GM18502 (cell line): ENCODE measurements around the gene ASB13.
"Not testable (repeated sequence)": the region's sequence is repeated elsewhere in the genome, so short reads cannot be mapped to it uniquely, and the experiment has no call there.

Experiments used
- ATAC-seq: cut with Tn5 transposase; IDR thresholded peaks from one replicate; pipeline ENCODE4 v1.9.1; 2021; ENCODE audit warnings: mild to moderate bottlenecking; ENCODE audit not compliant: unreplicated experiment, poor library complexity

ASB13 gene

GRCh38 chr10:5593347-5593746 is 73.0 kb downstream of the ASB13 start:
- ATAC-seq, result not testable (repeated sequence)

DNA sequence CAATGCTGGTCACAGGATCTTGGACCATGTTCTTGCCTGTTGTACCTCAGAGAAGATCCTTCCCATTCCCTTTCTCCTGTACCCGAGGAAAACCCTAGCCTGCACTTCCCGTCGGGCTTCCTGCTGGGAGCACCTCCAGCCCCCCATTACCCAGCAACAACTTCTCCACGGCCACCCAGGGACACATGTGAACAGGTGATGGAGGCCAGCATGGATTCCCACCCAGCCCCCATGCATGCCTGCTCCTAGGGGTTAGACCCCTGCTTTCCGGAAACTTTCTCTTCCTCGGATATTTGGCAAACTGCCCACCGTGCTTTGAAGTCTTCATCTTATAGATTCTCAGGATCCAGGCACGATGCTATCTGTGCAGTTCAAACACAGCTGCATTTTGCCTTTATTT is 74.3 kb downstream of the ASB13 start:
- no peak for ATAC-seq

- ATAC-seq, result no peak
These were observed 75.0 kb downstream of the ASB13 start for GRCh38 chr10:5591336-5591824.

- ATAC-seq, result no peak
These were observed 75.6 kb downstream of the ASB13 start for GRCh38 chr10:5590816-5591215.

- ATAC-seq, result no peak
These were observed 76.5 kb downstream of the ASB13 start for GRCh38 chr10:5589661-5590511.

- ATAC-seq, result no peak
These were observed 77.3 kb downstream of the ASB13 start for GRCh38 chr10:5589011-5589660.
